Skeletal muscle satellite cell (primary cell): ENCODE measurements around the gene AGBL4.
"Not testable (repeated sequence)": the region's sequence is repeated elsewhere in the genome, so short reads cannot be mapped to it uniquely, and the experiment has no call there.

Source experiments
- H3K27me3 ChIP-seq: 2 replicates; pipeline ENCODE4 v1.7.0; 2013; ENCODE audit warnings: low read length; ENCODE audit not compliant: control insufficient read depth, insufficient read depth
- H3K36me3 ChIP-seq: 2 replicates; pipeline ENCODE4 v1.7.0; 2013; ENCODE audit warnings: mild to moderate bottlenecking, control low read depth, low read length; ENCODE audit not compliant: insufficient read depth
- H3K4me1 ChIP-seq: 2 replicates; pipeline ENCODE4 v1.7.0; 2013; ENCODE audit warnings: low read length; ENCODE audit not compliant: control insufficient read depth, insufficient read depth
- H3K4me2 ChIP-seq: 2 replicates; pipeline ENCODE4 v1.7.0; 2013; ENCODE audit warnings: mild to moderate bottlenecking, low read length
- H3K4me3 ChIP-seq: 2 replicates; pipeline ENCODE4 v1.7.0; 2013; ENCODE audit warnings: low read length
- H3K9ac ChIP-seq: 2 replicates; pipeline ENCODE4 v1.7.0; 2013; ENCODE audit warnings: mild to moderate bottlenecking, low read depth, low read length, moderate library complexity
- H3K9me3 ChIP-seq: replicated peaks from 2 replicates; pipeline ENCODE4 v1.7.0; 2013; ENCODE audit warnings: mild to moderate bottlenecking, control low read depth, low read length

AGBL4 gene

GRCh38 chr1:48543854-48544253, 1479.9 kb downstream of the AGBL4 start:
- Histone ChIP-seq H3K9me3 (no peaks in the 10 kb centered on the region), H3K27me3 (peaks cover 3% of the 10 kb centered on the region), H3K4me2 (no peak overlapping the region), H3K36me3 (no peaks in the 10 kb centered on the region), H3K4me1 (no peaks in the 10 kb centered on the region), H3K4me3 (no peak overlapping the region), H3K9ac (no peak overlapping the region)

- Histone ChIP-seq H3K36me3 (no peaks in the 10 kb centered on the region), H3K9ac (no peak overlapping the region), H3K4me1 (no peaks in the 10 kb centered on the region), H3K27me3 (no peaks in the 10 kb centered on the region), H3K4me3 (no peak overlapping the region), H3K4me2 (no peak overlapping the region), H3K9me3 (no peaks in the 10 kb centered on the region)
These were observed 1483.2 kb downstream of the AGBL4 start for GRCh38 chr1:48540587-48540986.

- Histone ChIP-seq H3K4me3 (no peak overlapping the region), H3K4me1 (no peaks in the 10 kb centered on the region), H3K9me3 (no peaks in the 10 kb centered on the region), H3K9ac (no peak overlapping the region), H3K4me2 (no peak overlapping the region), H3K27me3 (no peaks in the 10 kb centered on the region), H3K36me3 (no peaks in the 10 kb centered on the region)
These were observed 1487.3 kb downstream of the AGBL4 start for GRCh38 chr1:48536477-48536876.

- H3K4me3 ChIP-seq: no peak overlapping the region
- H3K36me3 ChIP-seq: no peaks in the 10 kb centered on the region
- H3K9me3 ChIP-seq: no peaks in the 10 kb centered on the region
- H3K9ac ChIP-seq: no peak overlapping the region
- no peaks in the 10 kb centered on the region for H3K4me1 ChIP-seq
- no peak overlapping the region for H3K4me2 ChIP-seq
- peaks cover 6% of the 10 kb centered on the region for H3K27me3 ChIP-seq
These were observed 1490.8 kb downstream of the AGBL4 start for GRCh38 chr1:48532976-48533375.

- H3K9me3 ChIP-seq: no peaks in the 10 kb centered on the region
- no peaks in the 10 kb centered on the region for H3K36me3 ChIP-seq
- no peak overlapping the region for H3K9ac ChIP-seq
- no peak overlapping the region for H3K4me2 ChIP-seq
- H3K4me3 ChIP-seq: no peak overlapping the region
- no peaks in the 10 kb centered on the region for H3K4me1 ChIP-seq
- H3K27me3 ChIP-seq: peaks cover 6% of the 10 kb centered on the region
These were observed 1492.9 kb downstream of the AGBL4 start for GRCh38 chr1:48530727-48531351.

GRCh38 chr1:48527051-48527450, 1496.7 kb downstream of the AGBL4 start:
- Histone ChIP-seq H3K4me1 (no peaks in the 10 kb centered on the region), H3K36me3 (no peaks in the 10 kb centered on the region), H3K27me3 (peaks cover 8% of the 10 kb centered on the region), H3K4me2 (no peak overlapping the region), H3K9ac (no peak overlapping the region), H3K9me3 (no peaks in the 10 kb centered on the region), H3K4me3 (no peak overlapping the region)

- Histone ChIP-seq H3K27me3 (peaks cover 8% of the 10 kb centered on the region), H3K9ac (no peak overlapping the region), H3K36me3 (no peaks in the 10 kb centered on the region), H3K4me2 (no peak overlapping the region), H3K4me1 (no peaks in the 10 kb centered on the region), H3K4me3 (no peak overlapping the region), H3K9me3 (no peaks in the 10 kb centered on the region)
These were observed 1497.6 kb downstream of the AGBL4 start for GRCh38 chr1:48526008-48526710.

- H3K9me3 ChIP-seq: no peaks in the 10 kb centered on the region
- H3K4me1 ChIP-seq: no peaks in the 10 kb centered on the region
- H3K9ac ChIP-seq: no peak overlapping the region
- H3K4me2 ChIP-seq: no peak overlapping the region
- H3K36me3 ChIP-seq: no peaks in the 10 kb centered on the region
- H3K4me3 ChIP-seq: no peak overlapping the region
- H3K27me3 ChIP-seq: peaks cover 11% of the 10 kb centered on the region
These were observed 1498.8 kb downstream of the AGBL4 start for GRCh38 chr1:48524892-48525467.

- no peak overlapping the region for H3K4me2 ChIP-seq
These were observed 1500.2 kb downstream of the AGBL4 start for GRCh38 chr1:48523558-48523957.

GRCh38 chr1:48519896-48520295, 1503.9 kb downstream of the AGBL4 start:
- H3K4me3 ChIP-seq, H3K27me3 ChIP-seq, H3K9ac ChIP-seq, H3K4me2 ChIP-seq, H3K36me3 ChIP-seq, H3K9me3 ChIP-seq, H3K4me1 ChIP-seq: not testable (repeated sequence)

More at GRCh38 chr1:48523558-48523957, 1500.2 kb downstream of the AGBL4 start:
- no peaks in the 10 kb centered on the region for H3K4me1 ChIP-seq
- no peak overlapping the region for H3K9ac ChIP-seq
- no peak overlapping the region for H3K4me3 ChIP-seq
- no peaks in the 10 kb centered on the region for H3K36me3 ChIP-seq
- H3K9me3 ChIP-seq: no peaks in the 10 kb centered on the region
- peaks cover 9% of the 10 kb centered on the region for H3K27me3 ChIP-seq

GRCh38 chr1:48506870-48507269, 1516.9 kb downstream of the AGBL4 start:
- H3K4me2 ChIP-seq: no peak overlapping the region
- H3K27me3 ChIP-seq: peaks cover 5% of the 10 kb centered on the region

More at GRCh38 chr1:48506870-48507269, 1516.9 kb downstream of the AGBL4 start:
- Histone ChIP-seq H3K9me3 (no peaks in the 10 kb centered on the region), H3K4me1 (no peaks in the 10 kb centered on the region), H3K4me3 (no peak overlapping the region), H3K36me3 (no peaks in the 10 kb centered on the region), H3K9ac (no peak overlapping the region)
